Vagina (tissue), 2 donors: ENCODE data around the gene SCYL1.

Experiments
- POLR2A ChIP-seq, 2 donors: fragments of 450-650 bp; IDR thresholded peaks; one replicate each; pipeline ENCODE4 v1.6.1; 2017; ENCODE audit warnings: antibody characterized with exemption in 2 of 2, mild to moderate bottlenecking in 2 of 2, moderate library complexity in 2 of 2
- POLR2AphosphoS5 ChIP-seq, 2 donors: sonication (generic); formaldehyde crosslinking; IDR thresholded peaks; one replicate each; pipeline ENCODE4 v1.9.0; 2017; ENCODE audit warnings: antibody characterized with exemption in 2 of 2, mild to moderate bottlenecking in 2 of 2, low read depth in 1 of 2; ENCODE audit not compliant: insufficient read depth in 1 of 2
- TF ChIP-seq, protein P1 (sequence below), 3 experiments: fragments of 450-650 bp in 2 of 3; fragments of 200-600 bp in 1 of 3; sonication (generic) in 1 of 3; IDR thresholded peaks; one replicate each; pipeline ENCODE4 v1.5.1; 2017 to 2019; ENCODE audit warnings: antibody characterized with exemption in 3 of 3, mild to moderate bottlenecking in 2 of 3, moderate library complexity in 2 of 3

DNA sequence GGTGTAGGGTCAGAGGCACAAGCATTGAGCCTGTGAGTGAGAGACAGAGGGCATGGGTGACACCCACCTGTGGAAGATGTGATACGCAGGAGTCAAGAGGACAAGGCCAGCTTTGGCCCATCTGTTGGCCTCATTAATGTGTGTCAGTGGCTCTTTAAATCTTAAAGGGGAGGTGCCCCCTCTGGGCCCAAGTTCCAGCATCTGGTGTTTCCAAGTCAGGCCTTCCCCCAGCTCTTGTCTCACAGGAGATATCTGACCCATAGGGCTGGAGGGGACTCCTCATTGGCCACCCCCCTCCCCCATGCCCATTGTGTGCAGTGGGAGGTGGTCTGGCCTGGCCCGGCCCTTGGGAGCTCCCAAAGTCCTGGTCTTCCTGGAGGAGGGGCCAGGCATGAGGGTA, 61.8 kb downstream of the SCYL1 start:
- TF ChIP-seq POLR2A (IDR thresholded peaks at IDR 0.05) (no peak), POLR2AphosphoS5 (IDR thresholded peaks at IDR 0.05; ENCODE audit: insufficient read depth in 1 of 2, low read depth in 1 of 2) (no peak)
- TF ChIP-seq, protein P1, sequence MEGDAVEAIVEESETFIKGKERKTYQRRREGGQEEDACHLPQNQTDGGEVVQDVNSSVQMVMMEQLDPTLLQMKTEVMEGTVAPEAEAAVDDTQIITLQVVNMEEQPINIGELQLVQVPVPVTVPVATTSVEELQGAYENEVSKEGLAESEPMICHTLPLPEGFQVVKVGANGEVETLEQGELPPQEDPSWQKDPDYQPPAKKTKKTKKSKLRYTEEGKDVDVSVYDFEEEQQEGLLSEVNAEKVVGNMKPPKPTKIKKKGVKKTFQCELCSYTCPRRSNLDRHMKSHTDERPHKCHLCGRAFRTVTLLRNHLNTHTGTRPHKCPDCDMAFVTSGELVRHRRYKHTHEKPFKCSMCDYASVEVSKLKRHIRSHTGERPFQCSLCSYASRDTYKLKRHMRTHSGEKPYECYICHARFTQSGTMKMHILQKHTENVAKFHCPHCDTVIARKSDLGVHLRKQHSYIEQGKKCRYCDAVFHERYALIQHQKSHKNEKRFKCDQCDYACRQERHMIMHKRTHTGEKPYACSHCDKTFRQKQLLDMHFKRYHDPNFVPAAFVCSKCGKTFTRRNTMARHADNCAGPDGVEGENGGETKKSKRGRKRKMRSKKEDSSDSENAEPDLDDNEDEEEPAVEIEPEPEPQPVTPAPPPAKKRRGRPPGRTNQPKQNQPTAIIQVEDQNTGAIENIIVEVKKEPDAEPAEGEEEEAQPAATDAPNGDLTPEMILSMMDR (IDR thresholded peaks at IDR 0.05) = no peak
